ENCODE results near the gene IGFL2.

- TF ChIP-seq CTCF (IDR thresholded peaks at IDR 0.05) (no peak), EP300 (IDR thresholded peaks at IDR 0.05) (no peak), POLR2A (IDR thresholded peaks at IDR 0.05) (no peak)
Measured at GRCh38 chr19:46118136-46118535, 29.9 kb upstream of the IGFL2 start.
